Activated effector memory CD4-positive, alpha-beta T cell treated with anti-CD3 and anti-CD28 coated beads, Interleukin-2, amount 50 U/mL, for 16 hours (primary cell): Measurements from ENCODE around the gene ACTR3.

ENCODE experiments used
- DNase-seq: peaks from one replicate; pipeline ENCODE4 v3.0.0-alpha.2; 2020

The ACTR3 gene

GRCh38 chr2:114006460-114006859 is 116.6 kb downstream of the ACTR3 start:
- DNase-seq, result no peak

GRCh38 chr2:114007436-114007835 is 117.5 kb downstream of the ACTR3 start:
- DNase-seq, result no peak

- DNase-seq, result no peak
Measured at GRCh38 chr2:114008720-114009119, 118.8 kb downstream of the ACTR3 start.

GRCh38 chr2:114009205-114009944 is 119.5 kb downstream of the ACTR3 start:
- DNase-seq, result no peak

- DNase-seq, result no peak
Measured at GRCh38 chr2:114010001-114010400, 120.1 kb downstream of the ACTR3 start.

- DNase-seq, result no peak
Measured at GRCh38 chr2:114011713-114012112, 121.8 kb downstream of the ACTR3 start.
